ENCODE measurements around the gene LPIN3. TPM values are rescaled to one million over a fixed set of nuclear protein-coding genes. Genes with fewer than 3 reads are reported as not detected.

The LPIN3 gene
- total and polyA plus RNA-seq, 2 donors (not counting 3 experiments of a cell fraction or from before 2014, with no cell fraction given) = 2.1 to 3.0 TPM

DNA sequence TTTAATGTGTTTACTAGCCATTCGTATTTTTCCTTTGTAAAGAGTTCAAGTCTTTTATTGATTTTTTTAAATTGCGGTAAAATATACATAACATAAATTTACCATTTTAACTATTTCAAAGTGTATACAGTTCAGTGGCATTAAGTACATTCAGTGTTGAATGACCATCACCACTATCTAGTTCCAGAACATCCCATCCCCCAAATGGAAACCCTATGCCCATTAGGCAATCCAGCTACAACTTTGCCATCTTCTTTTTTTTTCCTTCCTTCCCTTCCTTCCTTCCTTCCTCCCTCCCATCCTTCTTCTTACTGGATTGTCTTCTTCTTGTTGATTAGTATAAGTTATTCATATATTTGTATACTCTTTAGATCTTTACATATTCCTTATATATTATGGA, 8.6 kb downstream of the LPIN3 start:
- no peaks in the 10 kb centered on the region for H3K4me1 ChIP-seq (ENCODE audit: control insufficient read depth, extremely low read depth, insufficient read depth, low read length)
- H3K9me3 ChIP-seq (replicated peaks; ENCODE audit: control insufficient read depth, insufficient read depth, low read length) = no peaks in the 10 kb centered on the region
- H3K27me3 ChIP-seq (ENCODE audit: control insufficient read depth in 2 of 2, insufficient read depth in 2 of 2, low read length in 2 of 2) = no peaks in the 10 kb centered on the region
- no peak overlapping the region for H2AFZ ChIP-seq (ENCODE audit: low read depth, low read length)
- H3K79me2 ChIP-seq (ENCODE audit: control insufficient read depth, insufficient read depth, low read length) = no peaks in the 10 kb centered on the region
- no peaks in the 10 kb centered on the region for H4K20me1 ChIP-seq (replicated peaks; ENCODE audit: control insufficient read depth, extremely low read depth, insufficient read depth, low read length)
- FAIRE-seq (no peak), DNase-seq (ENCODE audit: low read depth, low spot score) (no peak)
- H3K4me3 ChIP-seq (replicated peaks in 1 of 3; ENCODE audit: insufficient read depth in 1 of 3, low read depth in 1 of 3, low read length in 3 of 3) = no peak overlapping the region
- no peak overlapping the region for H3K4me2 ChIP-seq (ENCODE audit: insufficient read depth, low read length)
- BruUV-seq (replicated peaks) = no TSS peak
- no peak overlapping the region for H3K9ac ChIP-seq (replicated peaks; ENCODE audit: extremely low read depth, insufficient read depth, low read length)
- dilution Hi-C loops (cut with MboI; ENCODE audit: extremely low pct_ligation_motif_present, low sequenced_read_pairs) (no loop called here), intact Hi-C loops (cut with micrococcal nuclease) (no loop called here)
- H3K27ac ChIP-seq (ENCODE audit: insufficient read depth, low read depth, low read length) = no peak overlapping the region
- TF ChIP-seq, protein P1, sequence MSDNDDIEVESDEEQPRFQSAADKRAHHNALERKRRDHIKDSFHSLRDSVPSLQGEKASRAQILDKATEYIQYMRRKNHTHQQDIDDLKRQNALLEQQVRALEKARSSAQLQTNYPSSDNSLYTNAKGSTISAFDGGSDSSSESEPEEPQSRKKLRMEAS (IDR thresholded peaks at IDR 0.05; ENCODE audit: insufficient read depth, insufficient read length) = no peak
- no peak for TF ChIP-seq MYC (IDR thresholded peaks at IDR 0.05; ENCODE audit: low read depth, low read length)
- TF ChIP-seq POLR2AphosphoS5 (IDR thresholded peaks at IDR 0.05; ENCODE audit: insufficient read depth, low read depth, low read length) = no peak
- TF ChIP-seq EZH2 (IDR thresholded peaks at IDR 0.05; ENCODE audit: borderline replicate concordance, low read depth, low read length, severe bottlenecking) = no peak
- TF ChIP-seq JUN (IDR thresholded peaks at IDR 0.05; ENCODE audit: borderline replicate concordance, insufficient read depth, insufficient read length, low read depth) = no peak
- TF ChIP-seq, protein P2, sequence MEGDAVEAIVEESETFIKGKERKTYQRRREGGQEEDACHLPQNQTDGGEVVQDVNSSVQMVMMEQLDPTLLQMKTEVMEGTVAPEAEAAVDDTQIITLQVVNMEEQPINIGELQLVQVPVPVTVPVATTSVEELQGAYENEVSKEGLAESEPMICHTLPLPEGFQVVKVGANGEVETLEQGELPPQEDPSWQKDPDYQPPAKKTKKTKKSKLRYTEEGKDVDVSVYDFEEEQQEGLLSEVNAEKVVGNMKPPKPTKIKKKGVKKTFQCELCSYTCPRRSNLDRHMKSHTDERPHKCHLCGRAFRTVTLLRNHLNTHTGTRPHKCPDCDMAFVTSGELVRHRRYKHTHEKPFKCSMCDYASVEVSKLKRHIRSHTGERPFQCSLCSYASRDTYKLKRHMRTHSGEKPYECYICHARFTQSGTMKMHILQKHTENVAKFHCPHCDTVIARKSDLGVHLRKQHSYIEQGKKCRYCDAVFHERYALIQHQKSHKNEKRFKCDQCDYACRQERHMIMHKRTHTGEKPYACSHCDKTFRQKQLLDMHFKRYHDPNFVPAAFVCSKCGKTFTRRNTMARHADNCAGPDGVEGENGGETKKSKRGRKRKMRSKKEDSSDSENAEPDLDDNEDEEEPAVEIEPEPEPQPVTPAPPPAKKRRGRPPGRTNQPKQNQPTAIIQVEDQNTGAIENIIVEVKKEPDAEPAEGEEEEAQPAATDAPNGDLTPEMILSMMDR (IDR thresholded peaks at IDR 0.05; ENCODE audit: extremely low read depth in 1 of 2, insufficient read depth in 1 of 2, low read depth in 1 of 2, low read length in 2 of 2) = no peak
- no peak for TF ChIP-seq GATA2 (IDR thresholded peaks at IDR 0.05; ENCODE audit: insufficient read depth, insufficient read length, low read depth, low read length)
- no peak for TF ChIP-seq POLR2A (IDR thresholded peaks at IDR 0.05; ENCODE audit: low read depth, low read length)
- TF ChIP-seq FOS (IDR thresholded peaks at IDR 0.05; ENCODE audit: borderline replicate concordance, insufficient read depth, low read length) = no peak
- ChIA-PET CTCF (interaction anchor here (1.5 to 3.4 kb wide), 2 partner anchors 9 to 10 kb away, joined by 3 to 19 read pairs; partner anchors contain the start of gene LPIN3), POLR2A (no interaction called here)
- H3K9me1 ChIP-seq (replicated peaks; ENCODE audit: control insufficient read depth, extremely low read depth, insufficient read depth, low read length) = no peaks in the 10 kb centered on the region
- no peaks in the 10 kb centered on the region for H3K36me3 ChIP-seq (ENCODE audit: control insufficient read depth in 2 of 2, extremely low read depth in 1 of 2, insufficient read depth in 2 of 2, low read length in 2 of 2)
